ENCODE data around the gene ZNF607.

- TF ChIP-seq CTCF (conservative IDR thresholded peaks at IDR 0.05 in 1 of 2, IDR thresholded peaks at IDR 0.05 in 1 of 2; ENCODE audit: extremely low read depth in 1 of 2, insufficient read depth in 1 of 2, low read depth in 1 of 2, low read length in 2 of 2): no peak
- TF ChIP-seq EZH2 (IDR thresholded peaks at IDR 0.05; ENCODE audit: borderline replicate concordance, low read length): no peak
These were observed 5.6 kb upstream of the ZNF607 start for GRCh38 chr19:37725181-37725580.

All from mammary epithelial cell (primary cell).